Measurements from ENCODE around the gene TMEM151A.
"Not testable (repeated sequence)": the region's sequence is repeated elsewhere in the genome, so short reads cannot be mapped to it uniquely, and the experiment has no call there.

Gene TMEM151A

GRCh38 chr11:66268244-66268951 is 23.3 kb upstream of the TMEM151A start, which contains the start of gene RAB1B:
RAB1B (plus strand) TSS chr11:66268639; CDS start chr11:66268680, 41 bp downstream.
- Histone ChIP-seq H3K27me3 (replicated peaks; ENCODE audit: control insufficient read depth, insufficient read depth, low read length) (no peaks in the 10 kb centered on the region), H3K4me1 (ENCODE audit: control insufficient read depth, insufficient read depth, low read length) (peaks cover 20% of the 10 kb centered on the region), H3K36me3 (ENCODE audit: control insufficient read depth, insufficient read depth, low read length, severe bottlenecking) (peaks cover 42% of the 10 kb centered on the region), H3K4me3 (ENCODE audit: low read length) (peak within 1 kb of the TSS; percentile 93), H3K9me3 (ENCODE audit: control insufficient read depth, low read length) (no peaks in the 10 kb centered on the region), H3K9ac (ENCODE audit: low read length) (peak within 1 kb of the TSS; percentile 97)
- DNase-seq (ENCODE audit: low read depth): peak; percentile 100

DNA sequence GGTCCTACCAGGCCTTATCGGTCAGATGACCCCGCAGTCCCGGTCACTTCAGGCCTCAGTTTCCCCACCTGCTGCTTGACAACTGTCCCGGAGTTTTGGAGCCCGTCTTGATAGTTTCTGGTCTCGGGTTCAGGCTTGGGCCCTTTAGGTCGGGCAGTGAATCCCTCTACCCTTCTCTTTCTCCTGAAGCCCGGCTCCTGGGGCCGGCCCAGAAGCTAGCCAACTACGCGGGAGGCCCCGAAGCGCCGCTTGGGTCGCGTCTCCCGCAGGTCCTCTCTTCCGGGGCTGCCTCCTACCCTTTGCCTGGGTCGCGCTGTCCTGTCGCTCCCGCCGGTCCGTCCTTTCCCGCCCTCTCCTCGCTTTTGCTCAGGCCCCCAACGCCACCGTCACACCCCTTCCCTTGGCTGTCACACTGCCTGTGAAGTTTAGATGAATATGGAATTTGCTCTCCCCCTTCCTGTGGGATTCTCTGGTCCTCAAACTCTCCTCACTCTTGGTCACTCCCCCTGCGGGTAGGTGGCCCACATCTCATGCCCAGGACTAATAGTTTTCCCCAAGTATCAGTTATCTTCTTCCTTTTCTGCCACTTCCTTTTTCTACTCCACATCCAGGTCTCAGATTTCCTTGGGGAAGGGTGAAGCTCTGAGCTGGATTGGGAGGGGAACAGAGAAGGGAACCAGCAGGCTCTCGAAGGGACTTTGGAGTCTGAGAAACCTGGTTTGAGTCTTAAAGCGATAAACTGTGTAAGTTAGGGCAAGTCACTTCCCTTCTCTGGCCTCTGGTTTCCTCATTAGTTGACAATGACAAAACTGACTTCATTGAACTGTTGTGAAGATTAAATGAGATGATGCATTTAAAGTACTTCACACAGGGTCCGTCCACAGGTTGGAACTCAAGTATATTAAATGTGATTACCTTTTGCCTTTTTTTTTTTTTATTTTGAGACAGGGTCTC is 22.5 kb upstream of the TMEM151A start:
- Histone ChIP-seq H3K4me1 (ENCODE audit: control insufficient read depth, insufficient read depth, low read length) (peaks cover 20% of the 10 kb centered on the region), H3K9ac (ENCODE audit: low read length) (peak overlapping the region; percentile 97), H3K4me3 (ENCODE audit: low read length) (peak overlapping the region; percentile 93), H3K9me3 (ENCODE audit: control insufficient read depth, low read length) (no peaks in the 10 kb centered on the region), H3K36me3 (ENCODE audit: control insufficient read depth, insufficient read depth, low read length, severe bottlenecking) (peaks cover 43% of the 10 kb centered on the region), H3K27me3 (replicated peaks; ENCODE audit: control insufficient read depth, insufficient read depth, low read length) (no peaks in the 10 kb centered on the region)
- DNase-seq (ENCODE audit: low read depth): peak; percentile 68

GRCh38 chr11:66271816-66272215 is 19.9 kb upstream of the TMEM151A start:
- H3K27me3 ChIP-seq (replicated peaks; ENCODE audit: control insufficient read depth, insufficient read depth, low read length): no peaks in the 10 kb centered on the region
- no peak overlapping the region for H3K9ac ChIP-seq (ENCODE audit: low read length)
- H3K4me3 ChIP-seq (ENCODE audit: low read length): no peak overlapping the region
- H3K4me1 ChIP-seq (ENCODE audit: control insufficient read depth, insufficient read depth, low read length): peaks cover 15% of the 10 kb centered on the region
- no peaks in the 10 kb centered on the region for H3K9me3 ChIP-seq (ENCODE audit: control insufficient read depth, low read length)
- no peak for DNase-seq (ENCODE audit: low read depth)
- H3K36me3 ChIP-seq (ENCODE audit: control insufficient read depth, insufficient read depth, low read length, severe bottlenecking): peaks cover 48% of the 10 kb centered on the region

GRCh38 chr11:66272596-66272995 is 19.1 kb upstream of the TMEM151A start:
- DNase-seq (ENCODE audit: low read depth): no peak
- H3K9ac ChIP-seq (ENCODE audit: low read length): no peak overlapping the region
- no peak overlapping the region for H3K4me3 ChIP-seq (ENCODE audit: low read length)
- H3K27me3 ChIP-seq (replicated peaks; ENCODE audit: control insufficient read depth, insufficient read depth, low read length): no peaks in the 10 kb centered on the region
- H3K36me3 ChIP-seq (ENCODE audit: control insufficient read depth, insufficient read depth, low read length, severe bottlenecking): peaks cover 48% of the 10 kb centered on the region
- H3K4me1 ChIP-seq (ENCODE audit: control insufficient read depth, insufficient read depth, low read length): peaks cover 12% of the 10 kb centered on the region
- H3K9me3 ChIP-seq (ENCODE audit: control insufficient read depth, low read length): no peaks in the 10 kb centered on the region

DNA sequence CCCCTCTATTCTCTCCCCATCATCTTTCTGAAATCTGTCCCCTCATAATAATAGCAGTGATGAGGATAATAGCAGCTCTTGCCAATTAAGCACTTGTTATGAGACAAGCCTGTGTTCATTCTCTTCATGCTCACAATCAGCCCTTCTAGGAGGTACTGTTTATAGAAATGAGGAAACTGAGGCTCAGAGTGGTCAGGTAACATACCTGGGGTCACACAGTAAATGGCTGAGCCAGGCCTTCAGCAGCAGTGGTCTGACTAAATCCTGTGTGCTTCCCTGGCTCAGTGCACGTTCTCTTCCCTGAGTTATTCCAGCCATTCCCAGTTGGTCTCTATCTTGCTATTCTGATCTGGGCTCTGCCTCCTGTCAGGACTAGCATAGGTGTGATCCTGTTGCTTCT is 17.5 kb upstream of the TMEM151A start:
- no peak for DNase-seq (ENCODE audit: low read depth)
- Histone ChIP-seq H3K4me3 (ENCODE audit: low read length) (no peak overlapping the region), H3K36me3 (ENCODE audit: control insufficient read depth, insufficient read depth, low read length, severe bottlenecking) (peaks cover 48% of the 10 kb centered on the region), H3K4me1 (ENCODE audit: control insufficient read depth, insufficient read depth, low read length) (peaks cover 10% of the 10 kb centered on the region), H3K27me3 (replicated peaks; ENCODE audit: control insufficient read depth, insufficient read depth, low read length) (no peaks in the 10 kb centered on the region), H3K9ac (ENCODE audit: low read length) (no peak overlapping the region), H3K9me3 (ENCODE audit: control insufficient read depth, low read length) (no peaks in the 10 kb centered on the region)

- Histone ChIP-seq H3K27me3 (replicated peaks; ENCODE audit: control insufficient read depth, insufficient read depth, low read length) (no peaks in the 10 kb centered on the region), H3K4me1 (ENCODE audit: control insufficient read depth, insufficient read depth, low read length) (peaks cover 4% of the 10 kb centered on the region), H3K9ac (ENCODE audit: low read length) (no peak overlapping the region), H3K4me3 (ENCODE audit: low read length) (no peak overlapping the region), H3K9me3 (ENCODE audit: control insufficient read depth, low read length) (no peaks in the 10 kb centered on the region), H3K36me3 (ENCODE audit: control insufficient read depth, insufficient read depth, low read length, severe bottlenecking) (peaks cover 48% of the 10 kb centered on the region)
- DNase-seq (ENCODE audit: low read depth): no peak
Observed at GRCh38 chr11:66275396-66275795, 16.3 kb upstream of the TMEM151A start.

DNA sequence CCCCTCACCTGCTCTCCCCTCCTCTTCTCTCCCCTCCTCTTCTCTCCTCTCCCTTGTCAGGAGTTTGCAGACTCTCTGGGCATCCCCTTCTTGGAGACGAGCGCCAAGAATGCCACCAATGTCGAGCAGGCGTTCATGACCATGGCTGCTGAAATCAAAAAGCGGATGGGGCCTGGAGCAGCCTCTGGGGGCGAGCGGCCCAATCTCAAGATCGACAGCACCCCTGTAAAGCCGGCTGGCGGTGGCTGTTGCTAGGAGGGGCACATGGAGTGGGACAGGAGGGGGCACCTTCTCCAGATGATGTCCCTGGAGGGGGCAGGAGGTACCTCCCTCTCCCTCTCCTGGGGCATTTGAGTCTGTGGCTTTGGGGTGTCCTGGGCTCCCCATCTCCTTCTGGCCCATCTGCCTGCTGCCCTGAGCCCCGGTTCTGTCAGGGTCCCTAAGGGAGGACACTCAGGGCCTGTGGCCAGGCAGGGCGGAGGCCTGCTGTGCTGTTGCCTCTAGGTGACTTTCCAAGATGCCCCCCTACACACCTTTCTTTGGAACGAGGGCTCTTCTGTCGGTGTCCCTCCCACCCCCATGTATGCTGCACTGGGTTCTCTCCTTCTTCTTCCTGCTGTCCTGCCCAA is 15.6 kb upstream of the TMEM151A start:
- Histone ChIP-seq H3K4me1 (ENCODE audit: control insufficient read depth, insufficient read depth, low read length) (peaks cover 4% of the 10 kb centered on the region), H3K9me3 (ENCODE audit: control insufficient read depth, low read length) (no peaks in the 10 kb centered on the region), H3K27me3 (replicated peaks; ENCODE audit: control insufficient read depth, insufficient read depth, low read length) (no peaks in the 10 kb centered on the region), H3K4me3 (ENCODE audit: low read length) (no peak overlapping the region), H3K9ac (ENCODE audit: low read length) (no peak overlapping the region), H3K36me3 (ENCODE audit: control insufficient read depth, insufficient read depth, low read length, severe bottlenecking) (peaks cover 48% of the 10 kb centered on the region)
- no peak for DNase-seq (ENCODE audit: low read depth)

DNA sequence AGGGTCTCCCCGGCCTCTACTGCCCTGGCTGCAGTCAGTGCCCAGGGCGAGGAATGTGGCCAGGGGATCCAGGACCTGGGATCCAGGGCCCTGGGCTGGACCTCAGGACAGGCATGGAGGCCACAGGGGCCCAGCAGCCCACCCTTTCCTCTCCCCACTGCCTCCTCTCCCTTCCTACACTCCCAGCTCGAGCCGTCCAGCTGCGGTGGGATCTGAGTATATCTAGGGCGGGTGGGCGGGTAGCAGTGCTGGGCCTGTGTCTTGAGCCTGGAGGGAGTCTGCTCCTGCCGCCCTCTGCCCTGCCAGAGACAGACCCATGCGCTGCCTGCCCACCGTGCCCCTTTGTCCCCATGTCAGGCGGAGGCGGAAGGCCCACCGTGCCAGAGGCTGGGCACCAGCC is 15.1 kb upstream of the TMEM151A start:
- H3K4me3 ChIP-seq (ENCODE audit: low read length); H3K9ac ChIP-seq (ENCODE audit: low read length); H3K9me3 ChIP-seq (ENCODE audit: control insufficient read depth, low read length); H3K4me1 ChIP-seq (ENCODE audit: control insufficient read depth, insufficient read depth, low read length); DNase-seq (ENCODE audit: low read depth); H3K27me3 ChIP-seq (replicated peaks; ENCODE audit: control insufficient read depth, insufficient read depth, low read length): not testable (repeated sequence)
- peaks cover 47% of the 10 kb centered on the region for H3K36me3 ChIP-seq (ENCODE audit: control insufficient read depth, insufficient read depth, low read length, severe bottlenecking)

DNA sequence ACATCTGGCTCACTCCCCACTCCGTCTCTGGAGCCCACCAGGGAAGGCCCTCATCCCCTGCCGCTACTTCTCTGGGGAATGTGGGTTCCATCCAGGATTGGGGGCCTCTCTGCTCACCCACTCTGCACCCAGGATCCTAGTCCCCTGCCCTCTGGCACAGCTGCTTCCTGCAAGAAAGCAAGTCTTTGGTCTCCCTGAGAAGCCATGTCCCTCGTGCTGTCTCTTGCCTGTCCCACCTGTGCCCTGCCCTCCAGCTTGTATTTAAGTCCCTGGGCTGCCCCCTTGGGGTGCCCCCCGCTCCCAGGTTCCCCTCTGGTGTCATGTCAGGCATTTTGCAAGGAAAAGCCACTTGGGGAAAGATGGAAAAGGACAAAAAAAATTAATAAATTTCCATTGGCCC is 14.6 kb upstream of the TMEM151A start:
- not testable (repeated sequence) for DNase-seq (ENCODE audit: low read depth); H3K4me3 ChIP-seq (ENCODE audit: low read length); H3K4me1 ChIP-seq (ENCODE audit: control insufficient read depth, insufficient read depth, low read length); H3K9ac ChIP-seq (ENCODE audit: low read length); H3K9me3 ChIP-seq (ENCODE audit: control insufficient read depth, low read length); H3K27me3 ChIP-seq (replicated peaks; ENCODE audit: control insufficient read depth, insufficient read depth, low read length)
- H3K36me3 ChIP-seq (ENCODE audit: control insufficient read depth, insufficient read depth, low read length, severe bottlenecking): peaks cover 43% of the 10 kb centered on the region

DNA sequence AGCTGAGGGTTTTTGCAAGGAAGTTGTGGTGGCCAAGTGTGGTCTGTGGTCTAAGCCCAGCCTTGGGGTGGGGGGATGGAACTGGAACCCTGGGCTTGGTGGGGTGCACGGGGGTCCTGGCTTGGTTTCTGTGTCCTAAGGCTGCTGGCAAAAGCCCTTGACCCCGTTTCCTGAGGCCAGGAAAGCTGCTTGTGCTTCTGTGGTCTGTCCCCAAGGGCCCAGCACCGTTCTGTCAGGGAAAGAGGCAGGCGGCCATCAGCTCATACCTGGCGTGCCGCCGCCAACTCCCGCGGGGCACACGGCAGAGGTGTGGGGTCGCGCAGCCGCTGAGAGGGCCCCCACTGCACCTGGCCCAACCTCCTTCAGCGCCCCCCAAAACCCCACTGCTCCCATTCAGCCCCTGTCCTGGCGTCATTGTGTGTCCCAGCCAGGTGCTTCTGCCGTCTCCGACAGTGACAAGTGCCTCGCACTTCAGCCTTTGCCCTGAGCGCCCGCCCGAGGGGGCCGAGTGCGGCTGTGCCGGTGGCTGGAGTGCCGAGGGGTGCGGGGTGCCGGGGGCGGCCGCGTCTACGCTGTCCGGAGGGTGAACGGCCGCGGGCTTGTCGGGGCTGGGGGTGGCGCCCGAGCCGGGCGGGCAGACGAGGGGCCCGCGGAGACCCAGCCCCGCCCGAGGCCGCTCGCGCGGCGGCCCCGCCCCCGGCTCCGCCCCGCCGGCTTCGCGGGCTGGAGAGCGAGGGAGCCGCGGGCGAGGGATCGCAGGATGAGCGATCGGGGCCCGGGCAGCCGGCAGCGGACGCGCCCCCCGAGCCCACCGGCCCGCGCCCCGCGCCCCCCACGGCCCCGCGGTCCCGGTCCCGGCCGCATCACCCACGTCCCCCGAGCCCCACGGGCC is 14.0 kb upstream of the TMEM151A start, which contains the start of gene CNIH2:
TSS of gene CNIH2 (plus strand) at position 705 of the 892 bp plus-strand sequence. CDS start 282 bp downstream, outside the sequence.
- H3K36me3 ChIP-seq (ENCODE audit: control insufficient read depth, insufficient read depth, low read length, severe bottlenecking): peaks cover 36% of the 10 kb centered on the region
- H3K27me3 ChIP-seq (replicated peaks; ENCODE audit: control insufficient read depth, insufficient read depth, low read length): no peaks in the 10 kb centered on the region
- H3K9ac ChIP-seq (ENCODE audit: low read length): no peak within 1 kb of the TSS
- H3K4me3 ChIP-seq (ENCODE audit: low read length): peak within 1 kb of the TSS; percentile 47
- peak; percentile 68 for DNase-seq (ENCODE audit: low read depth)
- H3K4me1 ChIP-seq (ENCODE audit: control insufficient read depth, insufficient read depth, low read length): peaks cover 4% of the 10 kb centered on the region
- no peaks in the 10 kb centered on the region for H3K9me3 ChIP-seq (ENCODE audit: control insufficient read depth, low read length)
